Thyroid gland (tissue), 4 donors: ENCODE measurements around the gene PLXNC1.

Experiments
- CTCF ChIP-seq, 6 experiments: fragments of 200-600 bp in 3 of 6; fragments of 450-650 bp in 3 of 6; sonication (generic) in 3 of 6; IDR thresholded peaks; one replicate each; pipeline ENCODE4 v1.5.1; 2016 to 2019; ENCODE audit warnings: antibody characterized with exemption in 6 of 6, mild to moderate bottlenecking in 2 of 6, inconsistent platforms in 1 of 6, moderate library complexity in 1 of 6
- POLR2A ChIP-seq, 2 donors: fragments of 450-650 bp; IDR thresholded peaks; one replicate each; pipeline ENCODE4 v1.6.1; 2017; ENCODE audit warnings: antibody characterized with exemption in 2 of 2, mild to moderate bottlenecking in 2 of 2, moderate library complexity in 1 of 2

- TF ChIP-seq CTCF (IDR thresholded peaks at IDR 0.05) (no peak), POLR2A (IDR thresholded peaks at IDR 0.05) (no peak)
These were observed 204.8 kb downstream of the PLXNC1 start for GRCh38 chr12:94353130-94353529.
